Nephron (organoid): ENCODE data around the gene PRR4.
A peak's percentile ranks its signal among the peaks of the same experiment; 100 is the strongest.

Source experiments
- H3K27ac Mint-ChIP-seq, 3 experiments: 2 replicates each; pipeline ENCODE4 v1.8.0; 2020; ENCODE audit warnings: mixed read lengths in 3 of 3, mild to moderate bottlenecking in 2 of 3, moderate library complexity in 1 of 3
- H3K27me3 Mint-ChIP-seq: 2 replicates; pipeline ENCODE4 v1.8.0; 2021; ENCODE audit warnings: low read depth, mild to moderate bottlenecking, moderate library complexity, mixed read lengths
- H3K36me3 Mint-ChIP-seq: 2 replicates; pipeline ENCODE4 v1.8.0; 2020; ENCODE audit warnings: low read depth, mixed read lengths
- H3K4me1 Mint-ChIP-seq: 2 replicates; pipeline ENCODE4 v1.8.0; 2020; ENCODE audit warnings: mixed read lengths
- H3K4me3 Mint-ChIP-seq, 3 experiments: 2 replicates each; pipeline ENCODE4 v1.8.0; 2020; ENCODE audit warnings: mild to moderate bottlenecking in 3 of 3, mixed read lengths in 3 of 3, moderate library complexity in 2 of 3
- H3K9me3 Mint-ChIP-seq: 2 replicates; pipeline ENCODE4 v1.8.0; 2020; ENCODE audit warnings: mixed read lengths
- CTCF ChIP-seq, 3 experiments: fragments of 200-600 bp; sonication (generic); IDR thresholded peaks; one replicate each; pipeline ENCODE4 v1.5.0; 2021; ENCODE audit warnings: antibody characterized with exemption in 3 of 3; ENCODE audit not compliant: unreplicated experiment in 3 of 3

The PRR4 gene

GRCh38 chr12:10847744-10848143 lies 1.5 kb downstream of the PRR4 start:
- TF ChIP-seq CTCF (IDR thresholded peaks at IDR 0.05; ENCODE audit: unreplicated experiment in 3 of 3) = no peak
- H3K27ac Mint-ChIP-seq = peak overlapping the region in 2 of 3 experiments; percentile 7 to 9
- H3K36me3 Mint-ChIP-seq = peaks cover 47% of the 10 kb centered on the region
- no peaks in the 10 kb centered on the region for H3K9me3 Mint-ChIP-seq
- H3K4me1 Mint-ChIP-seq = peaks cover 10% of the 10 kb centered on the region
- H3K4me3 Mint-ChIP-seq = no peak overlapping the region
- no peaks in the 10 kb centered on the region for H3K27me3 Mint-ChIP-seq

GRCh38 chr12:10842862-10843261 lies 6.4 kb downstream of the PRR4 start:
- Mint-ChIP-seq H3K4me1 (peaks cover 3% of the 10 kb centered on the region), H3K27me3 (no peaks in the 10 kb centered on the region), H3K27ac (no peak overlapping the region), H3K4me3 (no peak overlapping the region), H3K36me3 (peaks cover 42% of the 10 kb centered on the region), H3K9me3 (no peaks in the 10 kb centered on the region)
- TF ChIP-seq CTCF (IDR thresholded peaks at IDR 0.05; ENCODE audit: unreplicated experiment in 3 of 3) = no peak

- Mint-ChIP-seq H3K4me3 (no peak overlapping the region), H3K9me3 (peaks cover 4% of the 10 kb centered on the region), H3K36me3 (peaks cover 30% of the 10 kb centered on the region), H3K4me1 (no peaks in the 10 kb centered on the region), H3K27me3 (no peaks in the 10 kb centered on the region), H3K27ac (no peak overlapping the region)
- no peak for TF ChIP-seq CTCF (IDR thresholded peaks at IDR 0.05; ENCODE audit: unreplicated experiment in 3 of 3)
These were observed 10.8 kb downstream of the PRR4 start for GRCh38 chr12:10838461-10838860.

GRCh38 chr12:10829994-10830393 lies 19.3 kb downstream of the PRR4 start:
- Mint-ChIP-seq H3K27me3 (peaks cover 3% of the 10 kb centered on the region), H3K4me3 (no peak overlapping the region), H3K9me3 (no peaks in the 10 kb centered on the region), H3K4me1 (no peaks in the 10 kb centered on the region), H3K27ac (no peak overlapping the region), H3K36me3 (no peaks in the 10 kb centered on the region)
- no peak for TF ChIP-seq CTCF (IDR thresholded peaks at IDR 0.05; ENCODE audit: unreplicated experiment in 3 of 3)

GRCh38 chr12:10826258-10826657 lies 23.0 kb downstream of the PRR4 start, which contains the start of gene TAS2R10:
Gene TAS2R10, minus strand, starts transcription at chr12:10826358. Its CDS starts 89 bp downstream, at chr12:10826269.
- no peak within 1 kb of the TSS for H3K27ac Mint-ChIP-seq

More at GRCh38 chr12:10826258-10826657, 23.0 kb downstream of the PRR4 start, which contains the start of gene TAS2R10:
- Mint-ChIP-seq H3K4me3 (no peak within 1 kb of the TSS), H3K4me1 (no peaks in the 10 kb centered on the region), H3K27me3 (peaks cover 3% of the 10 kb centered on the region), H3K36me3 (no peaks in the 10 kb centered on the region), H3K9me3 (no peaks in the 10 kb centered on the region)
- TF ChIP-seq CTCF (IDR thresholded peaks at IDR 0.05; ENCODE audit: unreplicated experiment in 3 of 3) = no peak
